Parathyroid adenoma (tissue), 2 donors: ENCODE measurements around the gene CCDC188.

Source experiments
- H2AFZ ChIP-seq: fragments of 300-600 bp; sonication (generic); one replicate; pipeline ENCODE4 v1.7.0; 2017; ENCODE audit warnings: antibody characterized with exemption, mild to moderate bottlenecking
- H3K27ac ChIP-seq: fragments of 300-600 bp; sonication (generic); one replicate; pipeline ENCODE4 v1.7.0; 2017
- H3K27me3 ChIP-seq: fragments of 300-600 bp; sonication (generic); one replicate; pipeline ENCODE4 v1.7.0; 2017; ENCODE audit warnings: low read length; ENCODE audit not compliant: control insufficient read depth, insufficient read depth
- H3K36me3 ChIP-seq: fragments of 300-600 bp; sonication (generic); one replicate; pipeline ENCODE4 v1.7.0; 2017; ENCODE audit warnings: low read length; ENCODE audit not compliant: control insufficient read depth, insufficient read depth
- H3K4me1 ChIP-seq: fragments of 300-600 bp; sonication (generic); one replicate; pipeline ENCODE4 v1.7.0; 2017; ENCODE audit warnings: control low read depth
- H3K4me2 ChIP-seq: fragments of 300-600 bp; sonication (generic); one replicate; pipeline ENCODE4 v1.7.0; 2017; ENCODE audit warnings: low read length
- H3K4me3 ChIP-seq: fragments of 300-600 bp; sonication (generic); one replicate; pipeline ENCODE4 v1.7.0; 2017; ENCODE audit warnings: low read depth, low read length
- H3K79me2 ChIP-seq: fragments of 300-600 bp; sonication (generic); one replicate; pipeline ENCODE4 v1.7.0; 2017; ENCODE audit warnings: control low read depth
- H3K9ac ChIP-seq: fragments of 300-600 bp; sonication (generic); one replicate; pipeline ENCODE4 v1.7.0; 2017; ENCODE audit warnings: mild to moderate bottlenecking
- H3K9me3 ChIP-seq: fragments of 300-600 bp; sonication (generic); one replicate; pipeline ENCODE4 v1.7.0; 2017; ENCODE audit warnings: low read length; ENCODE audit not compliant: control insufficient read depth
- CTCF ChIP-seq: fragments of 300-600 bp; sonication (generic); IDR thresholded peaks from one replicate; pipeline ENCODE4 v1.7.0; 2017; ENCODE audit warnings: antibody characterized with exemption, mild to moderate bottlenecking
- donor health status: primary hyperparathyroidism.

The CCDC188 gene

GRCh38 chr22:20130319-20130718 lies 20.5 kb downstream of the CCDC188 start:
- no peaks in the 10 kb centered on the region for H3K9me3 ChIP-seq
- no peak overlapping the region for H3K4me2 ChIP-seq
- H3K27me3 ChIP-seq: no peaks in the 10 kb centered on the region
- H3K9ac ChIP-seq: no peak overlapping the region
- peak overlapping the region; percentile 84 for H2AFZ ChIP-seq
- peaks cover 4% of the 10 kb centered on the region for H3K4me1 ChIP-seq
- H3K79me2 ChIP-seq: no peaks in the 10 kb centered on the region
- H3K27ac ChIP-seq: no peak overlapping the region
- no peak for TF ChIP-seq CTCF
- H3K4me3 ChIP-seq: no peak overlapping the region
- H3K36me3 ChIP-seq: no peaks in the 10 kb centered on the region

- H3K27ac ChIP-seq: no peak overlapping the region
- no peaks in the 10 kb centered on the region for H3K79me2 ChIP-seq
- no peak overlapping the region for H3K4me2 ChIP-seq
- no peak overlapping the region for H2AFZ ChIP-seq
- H3K36me3 ChIP-seq: no peaks in the 10 kb centered on the region
- H3K9ac ChIP-seq: no peak overlapping the region
- H3K4me1 ChIP-seq: peaks cover 4% of the 10 kb centered on the region
- H3K27me3 ChIP-seq: no peaks in the 10 kb centered on the region
- no peak for TF ChIP-seq CTCF
- no peak overlapping the region for H3K4me3 ChIP-seq
- H3K9me3 ChIP-seq: no peaks in the 10 kb centered on the region
Observed at GRCh38 chr22:20129747-20130014, 21.2 kb downstream of the CCDC188 start.

- Histone ChIP-seq H3K27ac (no peak overlapping the region), H3K9ac (no peak overlapping the region), H3K4me1 (peaks cover 4% of the 10 kb centered on the region), H2AFZ (no peak overlapping the region), H3K9me3 (no peaks in the 10 kb centered on the region), H3K79me2 (no peaks in the 10 kb centered on the region), H3K4me2 (no peak overlapping the region), H3K36me3 (no peaks in the 10 kb centered on the region), H3K4me3 (no peak overlapping the region), H3K27me3 (no peaks in the 10 kb centered on the region)
- TF ChIP-seq CTCF: peak; percentile 13
Observed at GRCh38 chr22:20128902-20129746, 21.7 kb downstream of the CCDC188 start.

GRCh38 chr22:20128619-20128901 lies 22.3 kb downstream of the CCDC188 start:
- Histone ChIP-seq H3K27ac (no peak overlapping the region), H3K9me3 (no peaks in the 10 kb centered on the region), H2AFZ (no peak overlapping the region), H3K36me3 (no peaks in the 10 kb centered on the region), H3K9ac (no peak overlapping the region), H3K4me3 (no peak overlapping the region), H3K79me2 (no peaks in the 10 kb centered on the region), H3K4me2 (no peak overlapping the region), H3K4me1 (peaks cover 4% of the 10 kb centered on the region), H3K27me3 (no peaks in the 10 kb centered on the region)
- TF ChIP-seq CTCF: no peak
